ENCODE measurements around the gene DAAM2. TPM values are rescaled to one million over a fixed set of nuclear protein-coding genes. Genes with fewer than 3 reads are reported as not detected.

DAAM2 gene
- total RNA-seq, 4 donors from 2014 or later, result 25.9 to 84.0 (median 48.5) TPM

- H3K27me3 ChIP-seq, result no peaks in the 10 kb centered on the region
- DNase-seq (no peak), ATAC-seq (no peak)
- H3K36me3 ChIP-seq, result no peaks in the 10 kb centered on the region
- in situ Hi-C loops (cut with MboI; ENCODE audit: low sequenced_read_pairs in 4 of 4), result no loop called here
- H3K4me3 ChIP-seq, result peak overlapping the region in 1 of 4 donors; percentile 55
- peak in 1 of 2 donors; percentile 16 for TF ChIP-seq POLR2A (IDR thresholded peaks at IDR 0.05)
- TF ChIP-seq CTCF (IDR thresholded peaks at IDR 0.05 in 4 of 5, conservative IDR thresholded peaks at IDR 0.05 in 1 of 5), result no peak
- H3K9me3 ChIP-seq, result no peaks in the 10 kb centered on the region
- peaks cover 33 to 60% of the 10 kb centered on the region in 2 donors for H3K4me1 ChIP-seq
- intact Hi-C loops (cut with DNase I; ENCODE audit: low total_unique reads), result no loop called here
- H3K27ac ChIP-seq, result peak overlapping the region; percentile 61 to 91 (median 87)
Observed at GRCh38 chr6:39819676-39820075, 27.5 kb downstream of the DAAM2 start.

- H3K9me3 ChIP-seq, result no peaks in the 10 kb centered on the region
- in situ Hi-C loops (cut with MboI; ENCODE audit: low sequenced_read_pairs in 4 of 4), result no loop called here
- DNase-seq (no peak), ATAC-seq (no peak)
- peak overlapping the region; percentile 41 to 55 (median 45) for H3K4me3 ChIP-seq
- H3K27ac ChIP-seq, result peak overlapping the region; percentile 77 to 91 (median 87)
- no peak for TF ChIP-seq CTCF (IDR thresholded peaks at IDR 0.05 in 4 of 5, conservative IDR thresholded peaks at IDR 0.05 in 1 of 5)
- TF ChIP-seq POLR2A (IDR thresholded peaks at IDR 0.05), result no peak
- no peaks in the 10 kb centered on the region for H3K27me3 ChIP-seq
- H3K4me1 ChIP-seq, result peaks cover 41 to 62% of the 10 kb centered on the region in 2 donors
- intact Hi-C loops (cut with DNase I; ENCODE audit: low total_unique reads), result no loop called here
- no peaks in the 10 kb centered on the region for H3K36me3 ChIP-seq
Observed at GRCh38 chr6:39820553-39820952, 28.4 kb downstream of the DAAM2 start.

GRCh38 chr6:39821046-39821740 is 29.0 kb downstream of the DAAM2 start:
- in situ Hi-C loops (cut with MboI; ENCODE audit: low sequenced_read_pairs in 4 of 4), result no loop called here
- Histone ChIP-seq H3K27me3 (no peaks in the 10 kb centered on the region), H3K27ac (peak overlapping the region; percentile 77 to 91 (median 87)), H3K9me3 (no peaks in the 10 kb centered on the region), H3K36me3 (no peaks in the 10 kb centered on the region), H3K4me1 (peaks cover 47 to 69% of the 10 kb centered on the region in 2 donors), H3K4me3 (peak overlapping the region; percentile 41 to 55 (median 45))
- TF ChIP-seq POLR2A (IDR thresholded peaks at IDR 0.05), result peak; percentile 36 to 57
- TF ChIP-seq CTCF (IDR thresholded peaks at IDR 0.05 in 4 of 5, conservative IDR thresholded peaks at IDR 0.05 in 1 of 5), result no peak
- intact Hi-C loops (cut with DNase I; ENCODE audit: low total_unique reads), result no loop called here
- ATAC-seq (peak in 1 of 2 donors; percentile 16), DNase-seq (peak; percentile 29 to 69)

- TF ChIP-seq POLR2A (IDR thresholded peaks at IDR 0.05) (peak in 1 of 2 donors; percentile 7), CTCF (IDR thresholded peaks at IDR 0.05 in 4 of 5, conservative IDR thresholded peaks at IDR 0.05 in 1 of 5) (no peak)
- Histone ChIP-seq H3K27me3 (no peaks in the 10 kb centered on the region), H3K9me3 (no peaks in the 10 kb centered on the region), H3K4me1 (peaks cover 48 to 68% of the 10 kb centered on the region in 2 donors), H3K27ac (peak overlapping the region; percentile 77 to 91 (median 87)), H3K36me3 (no peaks in the 10 kb centered on the region), H3K4me3 (peak overlapping the region; percentile 41 to 55 (median 45))
- in situ Hi-C loops (cut with MboI; ENCODE audit: low sequenced_read_pairs in 4 of 4) (no loop called here), intact Hi-C loops (cut with DNase I; ENCODE audit: low total_unique reads) (no loop called here)
- no peak for ATAC-seq
- peak in 1 of 2 donors; percentile 57 for DNase-seq
Observed at GRCh38 chr6:39821742-39822532, 29.8 kb downstream of the DAAM2 start.

Data from gastrocnemius medialis (tissue), 4 donors.